Measurements from ENCODE around the gene GALNT5.

- TF ChIP-seq EZH2 (IDR thresholded peaks at IDR 0.05; ENCODE audit: low read length) = no peak
- TF ChIP-seq, protein P1, sequence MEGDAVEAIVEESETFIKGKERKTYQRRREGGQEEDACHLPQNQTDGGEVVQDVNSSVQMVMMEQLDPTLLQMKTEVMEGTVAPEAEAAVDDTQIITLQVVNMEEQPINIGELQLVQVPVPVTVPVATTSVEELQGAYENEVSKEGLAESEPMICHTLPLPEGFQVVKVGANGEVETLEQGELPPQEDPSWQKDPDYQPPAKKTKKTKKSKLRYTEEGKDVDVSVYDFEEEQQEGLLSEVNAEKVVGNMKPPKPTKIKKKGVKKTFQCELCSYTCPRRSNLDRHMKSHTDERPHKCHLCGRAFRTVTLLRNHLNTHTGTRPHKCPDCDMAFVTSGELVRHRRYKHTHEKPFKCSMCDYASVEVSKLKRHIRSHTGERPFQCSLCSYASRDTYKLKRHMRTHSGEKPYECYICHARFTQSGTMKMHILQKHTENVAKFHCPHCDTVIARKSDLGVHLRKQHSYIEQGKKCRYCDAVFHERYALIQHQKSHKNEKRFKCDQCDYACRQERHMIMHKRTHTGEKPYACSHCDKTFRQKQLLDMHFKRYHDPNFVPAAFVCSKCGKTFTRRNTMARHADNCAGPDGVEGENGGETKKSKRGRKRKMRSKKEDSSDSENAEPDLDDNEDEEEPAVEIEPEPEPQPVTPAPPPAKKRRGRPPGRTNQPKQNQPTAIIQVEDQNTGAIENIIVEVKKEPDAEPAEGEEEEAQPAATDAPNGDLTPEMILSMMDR (optimal IDR thresholded peaks at IDR 0.05 in 1 of 3, IDR thresholded peaks at IDR 0.05 in 1 of 3, conservative IDR thresholded peaks at IDR 0.05 in 1 of 3; ENCODE audit: extremely low read depth in 1 of 3, insufficient read depth in 2 of 3, low read length in 3 of 3) = no peak
Measured at GRCh38 chr2:157309878-157310277, 52.4 kb downstream of the GALNT5 start.
